GM19099 (cell line): ENCODE data around the gene ASH1L.

ENCODE experiments used
- POLR2A ChIP-seq: IDR thresholded peaks from 3 replicates; pipeline ENCODE4 v1.6.1; 2011; ENCODE audit warnings: low read depth; ENCODE audit not compliant: insufficient read length; ENCODE audit errors: extremely low read depth

The ASH1L gene

GRCh38 chr1:155320252-155320651, 242.4 kb downstream of the ASH1L start:
- TF ChIP-seq POLR2A = no peak

- TF ChIP-seq POLR2A = no peak
Observed at GRCh38 chr1:155319536-155319935, 243.1 kb downstream of the ASH1L start.

GRCh38 chr1:155318082-155318481, 244.5 kb downstream of the ASH1L start:
- peak; percentile 8 for TF ChIP-seq POLR2A

- no peak for TF ChIP-seq POLR2A
Observed at GRCh38 chr1:155316922-155317321, 245.7 kb downstream of the ASH1L start.

GRCh38 chr1:155313261-155313660, 249.3 kb downstream of the ASH1L start:
- TF ChIP-seq POLR2A = no peak

- peak; percentile 36 for TF ChIP-seq POLR2A
Observed at GRCh38 chr1:155309423-155310021, 253.1 kb downstream of the ASH1L start.

- peak; percentile 72 for TF ChIP-seq POLR2A
Observed at GRCh38 chr1:155308493-155309422, 253.8 kb downstream of the ASH1L start, which contains the start of gene FDPS. TSS of gene FDPS (plus strand) at chr1:155308866. CDS start at chr1:155309790, 924 bp downstream.

- TF ChIP-seq POLR2A = no peak
Observed at GRCh38 chr1:155307247-155307740, 255.3 kb downstream of the ASH1L start.

- no peak for TF ChIP-seq POLR2A
Observed at GRCh38 chr1:155305881-155306391, 256.7 kb downstream of the ASH1L start.

- peak; percentile 69 for TF ChIP-seq POLR2A
Observed at GRCh38 chr1:155304558-155305063, 258.0 kb downstream of the ASH1L start.

- no peak for TF ChIP-seq POLR2A
Observed at GRCh38 chr1:155301342-155301841, 261.2 kb downstream of the ASH1L start, which contains the start of gene PKLR. TSS of gene PKLR (minus strand) at chr1:155301438. CDS start at chr1:155301395, 43 bp downstream.

- TF ChIP-seq POLR2A = no peak
Observed at GRCh38 chr1:155300553-155301329, 261.9 kb downstream of the ASH1L start.

GRCh38 chr1:155300024-155300423, 262.6 kb downstream of the ASH1L start:
- TF ChIP-seq POLR2A = no peak

- TF ChIP-seq POLR2A = no peak
Observed at GRCh38 chr1:155297384-155297783, 265.2 kb downstream of the ASH1L start.
